GM23338 (cell line): ENCODE data around the gene SYNE1. TPM values are rescaled to one million over a fixed set of nuclear protein-coding genes. Genes with fewer than 3 reads are reported as not detected.

ENCODE experiments used
- ATAC-seq: fragments of 200-7000 bp; cut with Tn5 transposase; 3 replicates; pipeline ENCODE4 v1.9.1; 2020
- DNase-seq: peaks from one replicate; pipeline ENCODE4 v3.0.0-alpha.2; 2015; ENCODE audit warnings: low spot score
- H2AFZ ChIP-seq: fragments of 200-600 bp; sonication (generic); 2 replicates; pipeline ENCODE4 v1.8.0; 2016; ENCODE audit warnings: antibody characterized with exemption, mild to moderate bottlenecking, moderate library complexity
- H3F3A ChIP-seq: fragments of 200-600 bp; sonication (generic); replicated peaks from 2 replicates; pipeline ENCODE4 v1.8.0; 2017; ENCODE audit warnings: antibody characterized with exemption, mixed run types, low read depth
- H3K27ac ChIP-seq: fragments of 200-600 bp; sonication (generic); 2 replicates; pipeline ENCODE4 v1.6.1; 2016; ENCODE audit warnings: low read depth
- H3K27me3 ChIP-seq: fragments of 200-600 bp; sonication (generic); 2 replicates; pipeline ENCODE4 v1.8.0; 2016; ENCODE audit warnings: mild to moderate bottlenecking, mixed run types, moderate library complexity; ENCODE audit not compliant: insufficient read depth
- H3K36me3 ChIP-seq: fragments of 200-600 bp; sonication (generic); 2 replicates; pipeline ENCODE4 v1.8.0; 2016; ENCODE audit warnings: mild to moderate bottlenecking; ENCODE audit not compliant: insufficient read depth
- H3K4me1 ChIP-seq: fragments of 200-600 bp; sonication (generic); 2 replicates; pipeline ENCODE4 v1.8.0; 2016; ENCODE audit warnings: mild to moderate bottlenecking, moderate library complexity; ENCODE audit not compliant: insufficient read depth
- H3K4me2 ChIP-seq: fragments of 200-600 bp; sonication (generic); 2 replicates; pipeline ENCODE4 v1.7.1; 2017; ENCODE audit warnings: mixed run types
- H3K4me3 ChIP-seq: fragments of 200-600 bp; sonication (generic); 2 replicates; pipeline ENCODE4 v1.6.1; 2016; ENCODE audit warnings: mixed run types
- H3K79me2 ChIP-seq: fragments of 200-600 bp; sonication (generic); replicated peaks from 2 replicates; pipeline ENCODE4 v1.8.0; 2017; ENCODE audit warnings: mild to moderate bottlenecking; ENCODE audit not compliant: insufficient read depth
- H3K9me2 ChIP-seq: fragments of 200-600 bp; sonication (generic); 2 replicates; pipeline ENCODE4 v1.8.0; 2017; ENCODE audit not compliant: insufficient read depth
- H4K20me1 ChIP-seq: fragments of 200-600 bp; sonication (generic); replicated peaks from 2 replicates; pipeline ENCODE4 v1.8.0; 2017; ENCODE audit warnings: mild to moderate bottlenecking; ENCODE audit not compliant: insufficient read depth
- H3K27ac Mint-ChIP-seq: 2 replicates; pipeline ENCODE4 v1.8.0; 2020; ENCODE audit warnings: inconsistent platforms, mild to moderate bottlenecking, moderate library complexity, mixed read lengths
- H3K27me3 Mint-ChIP-seq: 3 replicates; pipeline ENCODE4 v1.8.0; 2022; ENCODE audit warnings: low read depth, mild to moderate bottlenecking, moderate library complexity, mixed read lengths, inconsistent platforms; ENCODE audit not compliant: insufficient read depth, poor library complexity
- H3K36me3 Mint-ChIP-seq: 3 replicates; pipeline ENCODE4 v1.8.0; 2021; ENCODE audit warnings: low read depth, mild to moderate bottlenecking, inconsistent platforms, moderate library complexity, mixed read lengths
- H3K4me1 Mint-ChIP-seq: 3 replicates; pipeline ENCODE4 v1.8.0; 2020; ENCODE audit warnings: mild to moderate bottlenecking, inconsistent platforms, mixed read lengths
- H3K4me3 Mint-ChIP-seq: 3 replicates; pipeline ENCODE4 v1.8.0; 2021; ENCODE audit warnings: moderate library complexity, mild to moderate bottlenecking, inconsistent platforms, mixed read lengths
- H3K9me3 Mint-ChIP-seq: 3 replicates; pipeline ENCODE4 v1.8.0; 2020; ENCODE audit warnings: moderate library complexity, mild to moderate bottlenecking, inconsistent platforms, mixed read lengths
- CTCF ChIP-seq, 2 experiments: fragments of 200-600 bp in 1 of 2; sonication (generic) in 1 of 2; conservative IDR thresholded peaks; 2 replicates each; pipeline versions ENCODE4 v1.5.1 to v1.6.1; 2016 to 2017; ENCODE audit warnings: antibody characterized with exemption in 2 of 2, low read depth in 2 of 2, mild to moderate bottlenecking in 2 of 2, moderate library complexity in 1 of 2
- JUNB ChIP-seq: IDR thresholded peaks from one replicate; pipeline ENCODE4 v1.6.1; 2016; ENCODE audit warnings: antibody characterized with exemption; ENCODE audit not compliant: unreplicated experiment
- NANOG ChIP-seq: IDR thresholded peaks from 2 replicates; pipeline ENCODE4 v1.6.1; 2016; ENCODE audit warnings: antibody characterized with exemption, borderline replicate concordance
- POLR2AphosphoS5 ChIP-seq: IDR thresholded peaks from 2 replicates; pipeline ENCODE4 v1.6.1; 2016; ENCODE audit warnings: antibody characterized with exemption, low read depth
- REST ChIP-seq: IDR thresholded peaks from one replicate; pipeline ENCODE4 v1.6.1; 2018; ENCODE audit warnings: antibody characterized with exemption; ENCODE audit not compliant: unreplicated experiment
- STAT1 ChIP-seq: IDR thresholded peaks from one replicate; pipeline ENCODE4 v1.6.1; 2016; ENCODE audit warnings: antibody characterized with exemption; ENCODE audit not compliant: unreplicated experiment
- ZNF114 ChIP-seq: fragments of 250-450 bp; sonication (Bioruptor Pico); IDR thresholded peaks from 2 replicates; pipeline ENCODE4 v1.5.0; 2020; ENCODE audit warnings: mild to moderate bottlenecking, moderate library complexity
- ZNF331 ChIP-seq: fragments of 250-450 bp; sonication (Bioruptor Pico); IDR thresholded peaks from 2 replicates; pipeline ENCODE4 v1.5.0; 2020; ENCODE audit warnings: low read depth, mild to moderate bottlenecking, moderate library complexity
- polyA plus RNA-seq: library from polyadenylated mRNA; unstranded; fragments of >200 nt; fragmentation: Nextera tagmentation; extraction: Ambion mirVana; gene quantifications from 2 replicates; pipeline ENCODE4 v1.2.1, GENCODE V29; 2016
- total RNA-seq: library from RNA; depleted of rRNA; stranded (reverse); fragments of >200 nt; shearing (Covaris generic); gene quantifications from 2 replicates; pipeline ENCODE4 v1.2.3, GENCODE V29; 2014
- TF ChIP-seq, protein P1 (sequence below): fragments of 250-450 bp; sonication (Bioruptor Pico); IDR thresholded peaks from 2 replicates; pipeline ENCODE4 v1.5.0; 2020; ENCODE audit warnings: mild to moderate bottlenecking, moderate library complexity
- TF ChIP-seq, protein P2 (sequence below): IDR thresholded peaks from 2 replicates; pipeline ENCODE4 v1.6.1; 2016; ENCODE audit warnings: antibody characterized with exemption

Gene SYNE1
- total and polyA plus RNA-seq, 2 experiments from 2014 or later, result 3.9 to 13.6 TPM

- TF ChIP-seq, protein P1, sequence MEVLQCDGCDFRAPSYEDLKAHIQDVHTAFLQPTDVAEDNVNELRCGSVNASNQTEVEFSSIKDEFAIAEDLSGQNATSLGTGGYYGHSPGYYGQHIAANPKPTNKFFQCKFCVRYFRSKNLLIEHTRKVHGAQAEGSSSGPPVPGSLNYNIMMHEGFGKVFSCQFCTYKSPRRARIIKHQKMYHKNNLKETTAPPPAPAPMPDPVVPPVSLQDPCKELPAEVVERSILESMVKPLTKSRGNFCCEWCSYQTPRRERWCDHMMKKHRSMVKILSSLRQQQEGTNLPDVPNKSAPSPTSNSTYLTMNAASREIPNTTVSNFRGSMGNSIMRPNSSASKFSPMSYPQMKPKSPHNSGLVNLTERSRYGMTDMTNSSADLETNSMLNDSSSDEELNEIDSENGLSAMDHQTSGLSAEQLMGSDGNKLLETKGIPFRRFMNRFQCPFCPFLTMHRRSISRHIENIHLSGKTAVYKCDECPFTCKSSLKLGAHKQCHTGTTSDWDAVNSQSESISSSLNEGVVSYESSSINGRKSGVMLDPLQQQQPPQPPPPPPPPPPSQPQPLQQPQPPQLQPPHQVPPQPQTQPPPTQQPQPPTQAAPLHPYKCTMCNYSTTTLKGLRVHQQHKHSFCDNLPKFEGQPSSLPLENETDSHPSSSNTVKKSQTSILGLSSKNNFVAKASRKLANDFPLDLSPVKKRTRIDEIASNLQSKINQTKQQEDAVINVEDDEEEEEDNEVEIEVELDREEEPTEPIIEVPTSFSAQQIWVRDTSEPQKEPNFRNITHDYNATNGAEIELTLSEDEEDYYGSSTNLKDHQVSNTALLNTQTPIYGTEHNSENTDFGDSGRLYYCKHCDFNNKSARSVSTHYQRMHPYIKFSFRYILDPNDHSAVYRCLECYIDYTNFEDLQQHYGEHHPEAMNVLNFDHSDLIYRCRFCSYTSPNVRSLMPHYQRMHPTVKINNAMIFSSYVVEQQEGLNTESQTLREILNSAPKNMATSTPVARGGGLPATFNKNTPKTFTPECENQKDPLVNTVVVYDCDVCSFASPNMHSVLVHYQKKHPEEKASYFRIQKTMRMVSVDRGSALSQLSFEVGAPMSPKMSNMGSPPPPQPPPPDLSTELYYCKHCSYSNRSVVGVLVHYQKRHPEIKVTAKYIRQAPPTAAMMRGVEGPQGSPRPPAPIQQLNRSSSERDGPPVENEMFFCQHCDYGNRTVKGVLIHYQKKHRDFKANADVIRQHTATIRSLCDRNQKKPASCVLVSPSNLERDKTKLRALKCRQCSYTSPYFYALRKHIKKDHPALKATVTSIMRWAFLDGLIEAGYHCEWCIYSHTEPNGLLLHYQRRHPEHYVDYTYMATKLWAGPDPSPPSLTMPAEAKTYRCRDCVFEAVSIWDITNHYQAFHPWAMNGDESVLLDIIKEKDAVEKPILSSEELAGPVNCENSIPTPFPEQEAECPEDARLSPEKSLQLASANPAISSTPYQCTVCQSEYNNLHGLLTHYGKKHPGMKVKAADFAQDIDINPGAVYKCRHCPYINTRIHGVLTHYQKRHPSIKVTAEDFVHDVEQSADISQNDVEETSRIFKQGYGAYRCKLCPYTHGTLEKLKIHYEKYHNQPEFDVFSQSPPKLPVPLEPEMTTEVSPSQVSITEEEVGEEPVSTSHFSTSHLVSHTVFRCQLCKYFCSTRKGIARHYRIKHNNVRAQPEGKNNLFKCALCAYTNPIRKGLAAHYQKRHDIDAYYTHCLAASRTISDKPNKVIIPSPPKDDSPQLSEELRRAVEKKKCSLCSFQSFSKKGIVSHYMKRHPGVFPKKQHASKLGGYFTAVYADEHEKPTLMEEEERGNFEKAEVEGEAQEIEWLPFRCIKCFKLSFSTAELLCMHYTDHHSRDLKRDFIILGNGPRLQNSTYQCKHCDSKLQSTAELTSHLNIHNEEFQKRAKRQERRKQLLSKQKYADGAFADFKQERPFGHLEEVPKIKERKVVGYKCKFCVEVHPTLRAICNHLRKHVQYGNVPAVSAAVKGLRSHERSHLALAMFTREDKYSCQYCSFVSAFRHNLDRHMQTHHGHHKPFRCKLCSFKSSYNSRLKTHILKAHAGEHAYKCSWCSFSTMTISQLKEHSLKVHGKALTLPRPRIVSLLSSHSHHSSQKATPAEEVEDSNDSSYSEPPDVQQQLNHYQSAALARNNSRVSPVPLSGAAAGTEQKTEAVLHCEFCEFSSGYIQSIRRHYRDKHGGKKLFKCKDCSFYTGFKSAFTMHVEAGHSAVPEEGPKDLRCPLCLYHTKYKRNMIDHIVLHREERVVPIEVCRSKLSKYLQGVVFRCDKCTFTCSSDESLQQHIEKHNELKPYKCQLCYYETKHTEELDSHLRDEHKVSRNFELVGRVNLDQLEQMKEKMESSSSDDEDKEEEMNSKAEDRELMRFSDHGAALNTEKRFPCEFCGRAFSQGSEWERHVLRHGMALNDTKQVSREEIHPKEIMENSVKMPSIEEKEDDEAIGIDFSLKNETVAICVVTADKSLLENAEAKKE (CRISPR knock-in tag), result no peak
- TF ChIP-seq REST, result no peak
- TF ChIP-seq POLR2AphosphoS5, result no peak
Observed at GRCh38 chr6:152509916-152510315, 127.2 kb downstream of the SYNE1 start (continued).

- Histone ChIP-seq H2AFZ (no peak overlapping the region), H3K4me3 (no peak overlapping the region), H3K9me2 (no peaks in the 10 kb centered on the region), H3K27me3 (no peaks in the 10 kb centered on the region), H3K36me3 (no peaks in the 10 kb centered on the region), H3K27ac (no peak overlapping the region), H4K20me1 (no peaks in the 10 kb centered on the region), H3K4me2 (no peak overlapping the region), H3F3A (no peaks in the 10 kb centered on the region), H3K4me1 (no peaks in the 10 kb centered on the region), H3K79me2 (no peaks in the 10 kb centered on the region)
- no peaks in the 10 kb centered on the region; the same call in 2 of the 3 replicates for H3K9me3 Mint-ChIP-seq
- no peak overlapping the region for H3K4me3 Mint-ChIP-seq
- ATAC-seq (no peak), DNase-seq (no peak)
- H3K27ac Mint-ChIP-seq, result no peak overlapping the region
- H3K4me1 Mint-ChIP-seq, result no peaks in the 10 kb centered on the region
- no peaks in the 10 kb centered on the region for H3K27me3 Mint-ChIP-seq
- H3K36me3 Mint-ChIP-seq, result no peaks in the 10 kb centered on the region
- no peak for TF ChIP-seq ZNF331 (CRISPR knock-in tag)
- TF ChIP-seq ZNF114 (CRISPR knock-in tag), result no peak
- no peak for TF ChIP-seq NANOG
- TF ChIP-seq JUNB, result no peak
- no peak for TF ChIP-seq STAT1
- TF ChIP-seq CTCF (conservative IDR thresholded peaks at IDR 0.05; ENCODE audit: low read depth in 2 of 2), result no peak
- TF ChIP-seq POLR2AphosphoS5, result no peak
- TF ChIP-seq, protein P2, sequence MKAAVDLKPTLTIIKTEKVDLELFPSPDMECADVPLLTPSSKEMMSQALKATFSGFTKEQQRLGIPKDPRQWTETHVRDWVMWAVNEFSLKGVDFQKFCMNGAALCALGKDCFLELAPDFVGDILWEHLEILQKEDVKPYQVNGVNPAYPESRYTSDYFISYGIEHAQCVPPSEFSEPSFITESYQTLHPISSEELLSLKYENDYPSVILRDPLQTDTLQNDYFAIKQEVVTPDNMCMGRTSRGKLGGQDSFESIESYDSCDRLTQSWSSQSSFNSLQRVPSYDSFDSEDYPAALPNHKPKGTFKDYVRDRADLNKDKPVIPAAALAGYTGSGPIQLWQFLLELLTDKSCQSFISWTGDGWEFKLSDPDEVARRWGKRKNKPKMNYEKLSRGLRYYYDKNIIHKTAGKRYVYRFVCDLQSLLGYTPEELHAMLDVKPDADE, result no peak
Observed at GRCh38 chr6:152508477-152508876, 128.7 kb downstream of the SYNE1 start.
